ENCODE results near the gene ADAMTS17. TPM values are rescaled to one million over a fixed set of nuclear protein-coding genes. Genes with fewer than 3 reads are reported as not detected.

ADAMTS17 gene
- polyA plus RNA-seq, 2 of the 4 experiments (the other 2 are of a cell fraction), result 0.05 TPM; not detected in 1

DNA sequence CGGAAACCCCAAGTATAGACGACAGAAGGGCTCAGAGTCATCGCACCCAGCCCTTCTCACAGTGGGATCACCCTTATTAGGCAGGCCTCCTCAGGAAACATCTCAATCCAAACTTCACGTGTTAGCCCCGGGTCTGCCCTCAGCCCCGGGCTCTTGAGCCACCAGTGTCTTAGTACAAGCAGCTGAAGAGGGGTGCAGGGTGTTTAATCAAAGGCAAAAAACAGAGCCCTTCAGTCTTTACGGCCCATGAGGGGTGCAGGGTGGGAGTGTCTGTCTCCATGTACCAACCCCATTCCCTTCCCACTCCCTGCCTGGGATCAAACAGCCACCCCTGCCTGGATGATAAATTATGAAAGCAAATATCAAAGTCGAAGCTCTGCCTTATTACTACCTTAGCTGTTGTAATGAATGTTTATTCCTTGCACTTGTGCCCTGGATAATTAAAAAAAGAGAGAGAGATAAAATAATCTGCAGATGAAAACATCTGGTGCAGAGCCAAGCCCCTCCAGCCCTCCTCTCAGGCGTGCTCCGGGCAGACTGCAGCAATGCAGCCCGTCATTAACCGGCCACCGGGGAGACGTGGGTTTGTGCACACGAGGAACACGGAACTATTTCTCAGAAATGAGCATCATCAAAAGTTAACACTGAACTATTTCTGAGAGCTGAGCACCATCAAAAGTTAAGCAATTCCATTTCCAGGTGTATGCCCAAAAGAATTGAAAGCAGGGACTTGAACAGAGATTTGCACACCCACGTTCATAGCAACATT lies 64.5 kb downstream of the ADAMTS17 start:
- ChIA-PET CTCF (interaction anchor here (0.9 to 1.2 kb wide), 2 partner anchors 9 to 73 kb away, joined by 3 read pairs; no protein-coding TSS in a partner anchor), POLR2A (no interaction called here)
- FAIRE-seq (no peak), ATAC-seq (no peak), DNase-seq (ENCODE audit: low read depth in 1 of 2, low spot score in 1 of 2) (no peak)
- no peak overlapping the region for H3K4me2 ChIP-seq
- H3K4me3 ChIP-seq, result no peak overlapping the region
- WGBS (ENCODE audit: missing lambda C conversion rate), result 8% methylated on average over 16 of the region's 17 CpGs
- TF ChIP-seq MAZ (IDR thresholded peaks at IDR 0.05; ENCODE audit: borderline replicate concordance, low read depth, low read length), result no peak
- no peak for TF ChIP-seq TFCP2L1 (CRISPR knock-in tag; IDR thresholded peaks at IDR 0.05)
- TF ChIP-seq, protein P1, sequence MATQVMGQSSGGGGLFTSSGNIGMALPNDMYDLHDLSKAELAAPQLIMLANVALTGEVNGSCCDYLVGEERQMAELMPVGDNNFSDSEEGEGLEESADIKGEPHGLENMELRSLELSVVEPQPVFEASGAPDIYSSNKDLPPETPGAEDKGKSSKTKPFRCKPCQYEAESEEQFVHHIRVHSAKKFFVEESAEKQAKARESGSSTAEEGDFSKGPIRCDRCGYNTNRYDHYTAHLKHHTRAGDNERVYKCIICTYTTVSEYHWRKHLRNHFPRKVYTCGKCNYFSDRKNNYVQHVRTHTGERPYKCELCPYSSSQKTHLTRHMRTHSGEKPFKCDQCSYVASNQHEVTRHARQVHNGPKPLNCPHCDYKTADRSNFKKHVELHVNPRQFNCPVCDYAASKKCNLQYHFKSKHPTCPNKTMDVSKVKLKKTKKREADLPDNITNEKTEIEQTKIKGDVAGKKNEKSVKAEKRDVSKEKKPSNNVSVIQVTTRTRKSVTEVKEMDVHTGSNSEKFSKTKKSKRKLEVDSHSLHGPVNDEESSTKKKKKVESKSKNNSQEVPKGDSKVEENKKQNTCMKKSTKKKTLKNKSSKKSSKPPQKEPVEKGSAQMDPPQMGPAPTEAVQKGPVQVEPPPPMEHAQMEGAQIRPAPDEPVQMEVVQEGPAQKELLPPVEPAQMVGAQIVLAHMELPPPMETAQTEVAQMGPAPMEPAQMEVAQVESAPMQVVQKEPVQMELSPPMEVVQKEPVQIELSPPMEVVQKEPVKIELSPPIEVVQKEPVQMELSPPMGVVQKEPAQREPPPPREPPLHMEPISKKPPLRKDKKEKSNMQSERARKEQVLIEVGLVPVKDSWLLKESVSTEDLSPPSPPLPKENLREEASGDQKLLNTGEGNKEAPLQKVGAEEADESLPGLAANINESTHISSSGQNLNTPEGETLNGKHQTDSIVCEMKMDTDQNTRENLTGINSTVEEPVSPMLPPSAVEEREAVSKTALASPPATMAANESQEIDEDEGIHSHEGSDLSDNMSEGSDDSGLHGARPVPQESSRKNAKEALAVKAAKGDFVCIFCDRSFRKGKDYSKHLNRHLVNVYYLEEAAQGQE (IDR thresholded peaks at IDR 0.05), result no peak
- TF ChIP-seq HDAC2 (IDR thresholded peaks at IDR 0.05), result no peak
- TF ChIP-seq RNF2 (IDR thresholded peaks at IDR 0.05; ENCODE audit: borderline replicate concordance, low read depth), result no peak
- TF ChIP-seq, protein P2, sequence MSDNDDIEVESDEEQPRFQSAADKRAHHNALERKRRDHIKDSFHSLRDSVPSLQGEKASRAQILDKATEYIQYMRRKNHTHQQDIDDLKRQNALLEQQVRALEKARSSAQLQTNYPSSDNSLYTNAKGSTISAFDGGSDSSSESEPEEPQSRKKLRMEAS (IDR thresholded peaks at IDR 0.05), result no peak
- TF ChIP-seq KDM5A (IDR thresholded peaks at IDR 0.05), result no peak
- no peak for TF ChIP-seq FOXS1 (CRISPR knock-in tag; IDR thresholded peaks at IDR 0.05)
- TF ChIP-seq, protein P3, sequence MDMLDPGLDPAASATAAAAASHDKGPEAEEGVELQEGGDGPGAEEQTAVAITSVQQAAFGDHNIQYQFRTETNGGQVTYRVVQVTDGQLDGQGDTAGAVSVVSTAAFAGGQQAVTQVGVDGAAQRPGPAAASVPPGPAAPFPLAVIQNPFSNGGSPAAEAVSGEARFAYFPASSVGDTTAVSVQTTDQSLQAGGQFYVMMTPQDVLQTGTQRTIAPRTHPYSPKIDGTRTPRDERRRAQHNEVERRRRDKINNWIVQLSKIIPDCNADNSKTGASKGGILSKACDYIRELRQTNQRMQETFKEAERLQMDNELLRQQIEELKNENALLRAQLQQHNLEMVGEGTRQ (IDR thresholded peaks at IDR 0.05), result no peak
- TF ChIP-seq, protein P4, sequence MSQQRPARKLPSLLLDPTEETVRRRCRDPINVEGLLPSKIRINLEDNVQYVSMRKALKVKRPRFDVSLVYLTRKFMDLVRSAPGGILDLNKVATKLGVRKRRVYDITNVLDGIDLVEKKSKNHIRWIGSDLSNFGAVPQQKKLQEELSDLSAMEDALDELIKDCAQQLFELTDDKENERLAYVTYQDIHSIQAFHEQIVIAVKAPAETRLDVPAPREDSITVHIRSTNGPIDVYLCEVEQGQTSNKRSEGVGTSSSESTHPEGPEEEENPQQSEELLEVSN (IDR thresholded peaks at IDR 0.05; ENCODE audit: borderline replicate concordance, low read depth), result no peak
- no peak for TF ChIP-seq SREBF2 (IDR thresholded peaks at IDR 0.05)
- TF ChIP-seq ZSCAN20 (CRISPR knock-in tag; IDR thresholded peaks at IDR 0.05), result no peak
- TF ChIP-seq, protein P5, sequence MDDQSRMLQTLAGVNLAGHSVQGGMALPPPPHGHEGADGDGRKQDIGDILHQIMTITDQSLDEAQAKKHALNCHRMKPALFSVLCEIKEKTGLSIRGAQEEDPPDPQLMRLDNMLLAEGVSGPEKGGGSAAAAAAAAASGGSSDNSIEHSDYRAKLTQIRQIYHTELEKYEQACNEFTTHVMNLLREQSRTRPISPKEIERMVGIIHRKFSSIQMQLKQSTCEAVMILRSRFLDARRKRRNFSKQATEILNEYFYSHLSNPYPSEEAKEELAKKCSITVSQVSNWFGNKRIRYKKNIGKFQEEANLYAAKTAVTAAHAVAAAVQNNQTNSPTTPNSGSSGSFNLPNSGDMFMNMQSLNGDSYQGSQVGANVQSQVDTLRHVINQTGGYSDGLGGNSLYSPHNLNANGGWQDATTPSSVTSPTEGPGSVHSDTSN (IDR thresholded peaks at IDR 0.05), result no peak
- TF ChIP-seq JUN (IDR thresholded peaks at IDR 0.05), result no peak
- no peak for TF ChIP-seq ESRRA (IDR thresholded peaks at IDR 0.05; ENCODE audit: borderline replicate concordance, low read length)
- TF ChIP-seq, protein P6, sequence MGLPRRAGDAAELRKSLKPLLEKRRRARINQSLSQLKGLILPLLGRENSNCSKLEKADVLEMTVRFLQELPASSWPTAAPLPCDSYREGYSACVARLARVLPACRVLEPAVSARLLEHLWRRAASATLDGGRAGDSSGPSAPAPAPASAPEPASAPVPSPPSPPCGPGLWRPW (IDR thresholded peaks at IDR 0.05), result no peak
- TF ChIP-seq, protein P7, sequence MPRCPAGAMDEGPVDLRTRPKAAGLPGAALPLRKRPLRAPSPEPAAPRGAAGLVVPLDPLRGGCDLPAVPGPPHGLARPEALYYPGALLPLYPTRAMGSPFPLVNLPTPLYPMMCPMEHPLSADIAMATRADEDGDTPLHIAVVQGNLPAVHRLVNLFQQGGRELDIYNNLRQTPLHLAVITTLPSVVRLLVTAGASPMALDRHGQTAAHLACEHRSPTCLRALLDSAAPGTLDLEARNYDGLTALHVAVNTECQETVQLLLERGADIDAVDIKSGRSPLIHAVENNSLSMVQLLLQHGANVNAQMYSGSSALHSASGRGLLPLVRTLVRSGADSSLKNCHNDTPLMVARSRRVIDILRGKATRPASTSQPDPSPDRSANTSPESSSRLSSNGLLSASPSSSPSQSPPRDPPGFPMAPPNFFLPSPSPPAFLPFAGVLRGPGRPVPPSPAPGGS (IDR thresholded peaks at IDR 0.05), result no peak
- no peak overlapping the region for H3K27ac ChIP-seq
- H3K4me1 ChIP-seq, result no peaks in the 10 kb centered on the region
- peaks cover 14% of the 10 kb centered on the region; the same call in 1 of the 3 replicates for H3K9me3 ChIP-seq

DNA sequence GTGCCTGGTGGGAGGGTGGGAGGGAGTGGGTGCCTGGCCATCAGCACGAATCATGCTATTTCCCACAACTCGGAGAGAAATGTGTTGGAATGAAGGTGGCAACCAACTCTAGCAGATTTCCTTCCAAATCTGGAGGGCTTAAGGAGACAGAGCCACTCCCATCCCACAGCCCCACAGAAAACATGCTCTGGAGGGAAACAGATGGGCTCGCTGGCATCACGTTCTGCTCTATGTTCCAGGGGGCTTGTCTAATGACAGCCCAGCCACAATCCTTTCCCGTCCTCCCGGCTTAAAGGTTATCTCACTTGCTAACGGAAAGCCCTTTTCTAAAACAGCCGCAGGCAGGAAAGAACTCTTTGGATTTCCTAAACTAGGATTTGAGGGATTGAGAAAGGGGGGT lies 65.3 kb downstream of the ADAMTS17 start:
- H3K4me2 ChIP-seq, result no peak overlapping the region
- DNase-seq (ENCODE audit: low read depth in 1 of 2, low spot score in 1 of 2) (no peak), ATAC-seq (no peak), FAIRE-seq (no peak)
- H3K4me3 ChIP-seq, result no peak overlapping the region
- no peak overlapping the region for H3K27ac ChIP-seq
- CTCF ChIA-PET, result no interaction called here
- H3K9me3 ChIP-seq, result peaks cover 18% of the 10 kb centered on the region; the same call in 1 of the 3 replicates
- no peak for TF ChIP-seq JUN (IDR thresholded peaks at IDR 0.05)
- no peak for TF ChIP-seq HDAC2 (IDR thresholded peaks at IDR 0.05)
- TF ChIP-seq MAZ (IDR thresholded peaks at IDR 0.05; ENCODE audit: borderline replicate concordance, low read depth, low read length), result no peak
- TF ChIP-seq, protein P5 (IDR thresholded peaks at IDR 0.05), result no peak
- H3K4me1 ChIP-seq, result no peaks in the 10 kb centered on the region
- POLR2A ChIA-PET, result no interaction called here
- 38% methylated on average over 8 of the region's 8 CpGs for WGBS (ENCODE audit: missing lambda C conversion rate)

All from A549 (cell line).